Epithelial cell of prostate (primary cell): ENCODE results near the gene INSIG1.

Experiments
- DNase-seq: peaks from one replicate; pipeline ENCODE4 v3.0.0-alpha.2; 2011; ENCODE audit warnings: low read depth, low spot score
- H3K27ac ChIP-seq: fragments of 450-650 bp; 2 replicates; pipeline ENCODE4 v1.5.1; 2017; ENCODE audit warnings: mild to moderate bottlenecking

INSIG1 gene

GRCh38 chr7:155297517-155298287 is at the start of gene INSIG1:
INSIG1 (plus strand) TSS chr7:155297878; CDS start chr7:155298286, 408 bp downstream.
- peak within 1 kb of the TSS; percentile 91 for H3K27ac ChIP-seq
- DNase-seq: peak; percentile 59

- H3K27ac ChIP-seq: no peak overlapping the region
- no peak for DNase-seq
Observed at GRCh38 chr7:155248366-155248756, 49.3 kb upstream of the INSIG1 start.

- DNase-seq: no peak
- H3K27ac ChIP-seq: no peak overlapping the region
Observed at GRCh38 chr7:155251831-155252230, 45.8 kb upstream of the INSIG1 start.

- no peak for DNase-seq
- no peak overlapping the region for H3K27ac ChIP-seq
Observed at GRCh38 chr7:155252444-155252887, 45.2 kb upstream of the INSIG1 start.

- DNase-seq: no peak
- H3K27ac ChIP-seq: no peak overlapping the region
Observed at GRCh38 chr7:155252892-155253501, 44.7 kb upstream of the INSIG1 start.

GRCh38 chr7:155254018-155254417 is 43.7 kb upstream of the INSIG1 start:
- no peak overlapping the region for H3K27ac ChIP-seq
- DNase-seq: no peak

GRCh38 chr7:155255071-155255470 is 42.6 kb upstream of the INSIG1 start:
- H3K27ac ChIP-seq: no peak overlapping the region
- no peak for DNase-seq

GRCh38 chr7:155255621-155256020 is 42.1 kb upstream of the INSIG1 start:
- no peak for DNase-seq
- H3K27ac ChIP-seq: no peak overlapping the region

- no peak overlapping the region for H3K27ac ChIP-seq
- DNase-seq: no peak
Observed at GRCh38 chr7:155256081-155256760, 41.5 kb upstream of the INSIG1 start.

- peak overlapping the region; percentile 25 for H3K27ac ChIP-seq
- no peak for DNase-seq
Observed at GRCh38 chr7:155256761-155257481, 40.8 kb upstream of the INSIG1 start.

- peak overlapping the region; percentile 25 for H3K27ac ChIP-seq
- DNase-seq: peak; percentile 26
Observed at GRCh38 chr7:155257482-155258225, 40.0 kb upstream of the INSIG1 start.

GRCh38 chr7:155258226-155258560 is 39.5 kb upstream of the INSIG1 start:
- peak; percentile 66 for DNase-seq
- H3K27ac ChIP-seq: peak overlapping the region; percentile 25

GRCh38 chr7:155259866-155260497 is 37.7 kb upstream of the INSIG1 start:
- no peak for DNase-seq

GRCh38 chr7:155260498-155260872 is 37.2 kb upstream of the INSIG1 start:
- no peak for DNase-seq
- no peak overlapping the region for H3K27ac ChIP-seq

More at GRCh38 chr7:155259866-155260497, 37.7 kb upstream of the INSIG1 start:
- no peak overlapping the region for H3K27ac ChIP-seq

GRCh38 chr7:155261031-155261985 is 36.4 kb upstream of the INSIG1 start:
- no peak for DNase-seq
- no peak overlapping the region for H3K27ac ChIP-seq

GRCh38 chr7:155262031-155262430 is 35.6 kb upstream of the INSIG1 start:
- no peak for DNase-seq

GRCh38 chr7:155263051-155263450 is 34.6 kb upstream of the INSIG1 start:
- H3K27ac ChIP-seq: no peak overlapping the region
- no peak for DNase-seq

More at GRCh38 chr7:155262031-155262430, 35.6 kb upstream of the INSIG1 start:
- H3K27ac ChIP-seq: no peak overlapping the region

GRCh38 chr7:155263581-155264143 is 34.0 kb upstream of the INSIG1 start:
- DNase-seq: no peak
- H3K27ac ChIP-seq: no peak overlapping the region
